ENCODE measurements around the gene BMP2K. TPM values are rescaled to one million over a fixed set of nuclear protein-coding genes. Genes with fewer than 3 reads are reported as not detected.

BMP2K gene
- total and polyA plus RNA-seq, 4 donors, result 4.4 to 138 (median 19.3) TPM

DNA sequence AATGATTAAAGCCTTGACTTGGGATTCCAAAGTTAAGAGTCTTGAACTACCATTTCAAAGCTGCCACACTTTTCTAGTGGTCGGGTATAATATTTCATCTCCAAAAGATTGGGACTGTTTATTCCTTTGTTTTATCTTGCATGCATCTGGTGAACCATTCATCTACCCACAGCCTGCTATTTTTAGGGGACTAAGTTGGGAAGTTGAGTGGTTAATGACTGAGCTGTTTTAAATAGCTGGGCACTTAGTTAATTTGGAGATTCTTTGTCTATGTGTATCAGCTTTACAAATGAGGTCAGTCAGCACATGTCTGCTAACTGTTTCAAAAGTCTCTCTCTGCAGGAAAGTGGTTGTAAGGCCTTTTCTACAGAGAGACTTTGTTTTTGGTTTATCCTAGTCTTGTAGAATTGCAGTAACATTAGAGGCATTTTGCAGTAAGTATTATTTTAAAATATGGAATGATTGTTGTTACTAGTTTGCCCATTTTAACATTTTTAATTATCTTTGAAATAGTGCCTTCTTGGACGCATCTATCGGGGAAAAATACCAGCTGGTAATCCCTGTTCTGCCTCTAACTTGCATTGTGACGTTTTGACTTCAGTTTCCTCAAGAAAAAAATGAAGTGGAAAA, 8.2 kb downstream of the BMP2K start:
- Histone ChIP-seq H3K9ac (ENCODE audit: low read depth in 1 of 2, low read length in 2 of 2) (no peak overlapping the region), H3K36me3 (ENCODE audit: control insufficient read depth in 4 of 4, insufficient read depth in 3 of 4, low read depth in 1 of 4, low read length in 3 of 4) (no peaks in the 10 kb centered on the region), H3K9me3 (ENCODE audit: control insufficient read depth in 4 of 4, low read length in 3 of 4) (no peaks in the 10 kb centered on the region), H3K27ac (ENCODE audit: low read depth in 1 of 2, low read length in 2 of 2) (no peak overlapping the region), H3K4me3 (ENCODE audit: low read depth in 1 of 3, low read length in 3 of 3) (no peak overlapping the region), H3K4me1 (ENCODE audit: control insufficient read depth in 4 of 4, insufficient read depth in 4 of 4, low read length in 3 of 4) (peaks cover 9 to 56% (median 16%) of the 10 kb centered on the region in 4 donors), H3K27me3 (ENCODE audit: control insufficient read depth in 4 of 4, insufficient read depth in 4 of 4, low read length in 3 of 4) (no peaks in the 10 kb centered on the region)
- WGBS, result 79% methylated on average over 4 of the region's 4 CpGs
- no peak for DNase-seq (ENCODE audit: low spot score)
- TF ChIP-seq, protein P1, sequence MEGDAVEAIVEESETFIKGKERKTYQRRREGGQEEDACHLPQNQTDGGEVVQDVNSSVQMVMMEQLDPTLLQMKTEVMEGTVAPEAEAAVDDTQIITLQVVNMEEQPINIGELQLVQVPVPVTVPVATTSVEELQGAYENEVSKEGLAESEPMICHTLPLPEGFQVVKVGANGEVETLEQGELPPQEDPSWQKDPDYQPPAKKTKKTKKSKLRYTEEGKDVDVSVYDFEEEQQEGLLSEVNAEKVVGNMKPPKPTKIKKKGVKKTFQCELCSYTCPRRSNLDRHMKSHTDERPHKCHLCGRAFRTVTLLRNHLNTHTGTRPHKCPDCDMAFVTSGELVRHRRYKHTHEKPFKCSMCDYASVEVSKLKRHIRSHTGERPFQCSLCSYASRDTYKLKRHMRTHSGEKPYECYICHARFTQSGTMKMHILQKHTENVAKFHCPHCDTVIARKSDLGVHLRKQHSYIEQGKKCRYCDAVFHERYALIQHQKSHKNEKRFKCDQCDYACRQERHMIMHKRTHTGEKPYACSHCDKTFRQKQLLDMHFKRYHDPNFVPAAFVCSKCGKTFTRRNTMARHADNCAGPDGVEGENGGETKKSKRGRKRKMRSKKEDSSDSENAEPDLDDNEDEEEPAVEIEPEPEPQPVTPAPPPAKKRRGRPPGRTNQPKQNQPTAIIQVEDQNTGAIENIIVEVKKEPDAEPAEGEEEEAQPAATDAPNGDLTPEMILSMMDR (IDR thresholded peaks at IDR 0.05; ENCODE audit: low read depth, low read length, missing input control), result no peak
- no peak for TF ChIP-seq RXRA (IDR thresholded peaks at IDR 0.05)
- no peak for TF ChIP-seq YY1 (IDR thresholded peaks at IDR 0.05)
- TF ChIP-seq, protein P2, sequence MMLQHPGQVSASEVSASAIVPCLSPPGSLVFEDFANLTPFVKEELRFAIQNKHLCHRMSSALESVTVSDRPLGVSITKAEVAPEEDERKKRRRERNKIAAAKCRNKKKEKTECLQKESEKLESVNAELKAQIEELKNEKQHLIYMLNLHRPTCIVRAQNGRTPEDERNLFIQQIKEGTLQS (IDR thresholded peaks at IDR 0.05), result no peak
- TF ChIP-seq, protein P3, sequence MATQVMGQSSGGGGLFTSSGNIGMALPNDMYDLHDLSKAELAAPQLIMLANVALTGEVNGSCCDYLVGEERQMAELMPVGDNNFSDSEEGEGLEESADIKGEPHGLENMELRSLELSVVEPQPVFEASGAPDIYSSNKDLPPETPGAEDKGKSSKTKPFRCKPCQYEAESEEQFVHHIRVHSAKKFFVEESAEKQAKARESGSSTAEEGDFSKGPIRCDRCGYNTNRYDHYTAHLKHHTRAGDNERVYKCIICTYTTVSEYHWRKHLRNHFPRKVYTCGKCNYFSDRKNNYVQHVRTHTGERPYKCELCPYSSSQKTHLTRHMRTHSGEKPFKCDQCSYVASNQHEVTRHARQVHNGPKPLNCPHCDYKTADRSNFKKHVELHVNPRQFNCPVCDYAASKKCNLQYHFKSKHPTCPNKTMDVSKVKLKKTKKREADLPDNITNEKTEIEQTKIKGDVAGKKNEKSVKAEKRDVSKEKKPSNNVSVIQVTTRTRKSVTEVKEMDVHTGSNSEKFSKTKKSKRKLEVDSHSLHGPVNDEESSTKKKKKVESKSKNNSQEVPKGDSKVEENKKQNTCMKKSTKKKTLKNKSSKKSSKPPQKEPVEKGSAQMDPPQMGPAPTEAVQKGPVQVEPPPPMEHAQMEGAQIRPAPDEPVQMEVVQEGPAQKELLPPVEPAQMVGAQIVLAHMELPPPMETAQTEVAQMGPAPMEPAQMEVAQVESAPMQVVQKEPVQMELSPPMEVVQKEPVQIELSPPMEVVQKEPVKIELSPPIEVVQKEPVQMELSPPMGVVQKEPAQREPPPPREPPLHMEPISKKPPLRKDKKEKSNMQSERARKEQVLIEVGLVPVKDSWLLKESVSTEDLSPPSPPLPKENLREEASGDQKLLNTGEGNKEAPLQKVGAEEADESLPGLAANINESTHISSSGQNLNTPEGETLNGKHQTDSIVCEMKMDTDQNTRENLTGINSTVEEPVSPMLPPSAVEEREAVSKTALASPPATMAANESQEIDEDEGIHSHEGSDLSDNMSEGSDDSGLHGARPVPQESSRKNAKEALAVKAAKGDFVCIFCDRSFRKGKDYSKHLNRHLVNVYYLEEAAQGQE (IDR thresholded peaks at IDR 0.05), result no peak
- no peak for TF ChIP-seq JUND (IDR thresholded peaks at IDR 0.05)
- TF ChIP-seq TAF1 (conservative IDR thresholded peaks at IDR 0.05), result no peak
- TF ChIP-seq, protein P4, sequence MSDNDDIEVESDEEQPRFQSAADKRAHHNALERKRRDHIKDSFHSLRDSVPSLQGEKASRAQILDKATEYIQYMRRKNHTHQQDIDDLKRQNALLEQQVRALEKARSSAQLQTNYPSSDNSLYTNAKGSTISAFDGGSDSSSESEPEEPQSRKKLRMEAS (IDR thresholded peaks at IDR 0.05), result no peak
- TF ChIP-seq, protein P5, sequence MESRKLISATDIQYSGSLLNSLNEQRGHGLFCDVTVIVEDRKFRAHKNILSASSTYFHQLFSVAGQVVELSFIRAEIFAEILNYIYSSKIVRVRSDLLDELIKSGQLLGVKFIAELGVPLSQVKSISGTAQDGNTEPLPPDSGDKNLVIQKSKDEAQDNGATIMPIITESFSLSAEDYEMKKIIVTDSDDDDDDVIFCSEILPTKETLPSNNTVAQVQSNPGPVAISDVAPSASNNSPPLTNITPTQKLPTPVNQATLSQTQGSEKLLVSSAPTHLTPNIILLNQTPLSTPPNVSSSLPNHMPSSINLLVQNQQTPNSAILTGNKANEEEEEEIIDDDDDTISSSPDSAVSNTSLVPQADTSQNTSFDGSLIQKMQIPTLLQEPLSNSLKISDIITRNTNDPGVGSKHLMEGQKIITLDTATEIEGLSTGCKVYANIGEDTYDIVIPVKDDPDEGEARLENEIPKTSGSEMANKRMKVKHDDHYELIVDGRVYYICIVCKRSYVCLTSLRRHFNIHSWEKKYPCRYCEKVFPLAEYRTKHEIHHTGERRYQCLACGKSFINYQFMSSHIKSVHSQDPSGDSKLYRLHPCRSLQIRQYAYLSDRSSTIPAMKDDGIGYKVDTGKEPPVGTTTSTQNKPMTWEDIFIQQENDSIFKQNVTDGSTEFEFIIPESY (IDR thresholded peaks at IDR 0.05), result no peak

DNA sequence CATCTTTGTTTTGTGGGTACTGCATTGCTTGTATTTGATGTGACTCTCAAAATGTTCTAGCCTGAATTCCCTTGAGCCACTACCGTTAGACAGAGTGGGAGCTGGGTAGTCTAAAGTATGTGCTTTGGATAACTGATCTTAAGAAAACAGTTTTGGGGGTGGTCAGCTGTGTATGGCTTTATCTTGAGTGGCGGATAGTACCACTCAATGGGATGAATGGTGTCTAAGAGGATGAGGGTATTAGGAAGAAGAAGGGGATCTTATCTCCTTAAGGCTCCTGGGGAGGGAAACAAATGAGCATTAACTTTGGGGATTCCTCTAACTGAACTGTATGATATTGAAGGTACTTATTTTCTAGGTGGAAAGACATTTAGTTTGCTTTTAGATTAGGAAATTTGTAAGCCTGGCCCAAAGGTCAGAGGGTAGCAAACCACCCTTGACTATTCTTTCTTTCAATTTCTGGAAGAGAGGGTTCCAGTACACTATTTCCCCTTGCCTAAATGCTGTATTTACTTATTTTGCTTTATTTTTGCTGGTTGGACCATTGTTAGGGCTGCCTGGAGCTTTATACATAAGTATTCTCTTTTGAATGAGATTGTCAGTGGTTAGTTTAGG, 11.3 kb downstream of the BMP2K start:
- Histone ChIP-seq H3K9ac (ENCODE audit: low read depth in 1 of 2, low read length in 2 of 2) (peak overlapping the region; percentile 27 to 29), H3K4me1 (ENCODE audit: control insufficient read depth in 4 of 4, insufficient read depth in 4 of 4, low read length in 3 of 4) (peaks cover 9 to 37% (median 13%) of the 10 kb centered on the region in 4 donors), H3K27me3 (ENCODE audit: control insufficient read depth in 4 of 4, insufficient read depth in 4 of 4, low read length in 3 of 4) (no peaks in the 10 kb centered on the region), H3K36me3 (ENCODE audit: control insufficient read depth in 4 of 4, insufficient read depth in 3 of 4, low read depth in 1 of 4, low read length in 3 of 4) (no peaks in the 10 kb centered on the region), H3K4me3 (ENCODE audit: low read depth in 1 of 3, low read length in 3 of 3) (peak overlapping the region in 1 of 3 donors; percentile 32), H3K27ac (ENCODE audit: low read depth in 1 of 2, low read length in 2 of 2) (peak overlapping the region; percentile 60 to 64), H3K9me3 (ENCODE audit: control insufficient read depth in 4 of 4, low read length in 3 of 4) (no peaks in the 10 kb centered on the region)
- TF ChIP-seq SP1 (IDR thresholded peaks at IDR 0.05), result peak; percentile 44
- TF ChIP-seq HNF4A (conservative IDR thresholded peaks at IDR 0.05), result peak; percentile 61 to 70
- TF ChIP-seq, protein P3 (IDR thresholded peaks at IDR 0.05), result peak; percentile 43
- TF ChIP-seq JUND (IDR thresholded peaks at IDR 0.05), result no peak
- TF ChIP-seq RXRA (IDR thresholded peaks at IDR 0.05), result peak in 1 of 2 donors; percentile 41
- no peak for TF ChIP-seq FOXA1 (IDR thresholded peaks at IDR 0.05)
- TF ChIP-seq YY1 (IDR thresholded peaks at IDR 0.05), result no peak
- TF ChIP-seq NR2F2 (IDR thresholded peaks at IDR 0.05), result peak; percentile 55
- TF ChIP-seq, protein P5 (IDR thresholded peaks at IDR 0.05), result no peak
- WGBS, result 74% methylated on average over 2 of the region's 2 CpGs
- DNase-seq (ENCODE audit: low spot score), result no peak
